Body of pancreas (tissue), 4 donors: Measurements from ENCODE around the gene SNAPC5. TPM values are rescaled to one million over a fixed set of nuclear protein-coding genes. Genes with fewer than 3 reads are reported as not detected.

ENCODE experiments used
- ATAC-seq: fragments of 150-250 bp; one replicate; pipeline ENCODE4 v1.9.1; 2016
- DNase-seq, 4 donors: peaks; one replicate each; pipeline ENCODE4 v3.0.0-alpha.2; 2019
- H3K27ac ChIP-seq, 4 donors: fragments of 200-600 bp; sonication (generic); 1 replicate in 3 of 4; 2 replicates in 1 of 4; pipeline versions ENCODE4 v1.5.1 to v1.6.1; 2016 to 2019; ENCODE audit warnings: mild to moderate bottlenecking in 1 of 4, mixed read lengths in 1 of 4, moderate library complexity in 1 of 4
- H3K27me3 ChIP-seq, 2 donors: fragments of 200-600 bp; sonication (generic); one replicate each; pipeline ENCODE4 v1.6.0; 2016; ENCODE audit warnings: mild to moderate bottlenecking in 1 of 2
- H3K36me3 ChIP-seq, 2 donors: fragments of 200-600 bp; sonication (generic); replicated peaks in 1 of 2; 2 replicates each; pipeline ENCODE4 v1.5.1; 2016; ENCODE audit warnings: low read depth in 2 of 2; ENCODE audit not compliant: insufficient read depth in 1 of 2
- H3K4me1 ChIP-seq: fragments of 200-600 bp; sonication (generic); one replicate; pipeline ENCODE4 v1.6.0; 2016
- H3K4me3 ChIP-seq, 2 donors: fragments of 200-600 bp; sonication (generic); 1 replicate in 1 of 2; 2 replicates in 1 of 2; pipeline ENCODE4 v1.5.1; 2016 to 2019
- H3K9me3 ChIP-seq, 3 donors: fragments of 200-600 bp; sonication (generic); 1 replicate in 2 of 3; 2 replicates in 1 of 3; pipeline ENCODE4 v1.5.1; 2016
- CTCF ChIP-seq, 7 experiments: fragments of 450-650 bp in 4 of 7; fragments of 200-600 bp in 3 of 7; sonication (generic) in 3 of 7; IDR thresholded peaks; one replicate each; pipeline ENCODE4 v1.5.1; 2016 to 2019; ENCODE audit warnings: antibody characterized with exemption in 7 of 7
- POLR2A ChIP-seq, 3 donors: fragments of 450-650 bp; IDR thresholded peaks; one replicate each; pipeline ENCODE4 v1.6.1; 2016; ENCODE audit warnings: antibody characterized with exemption in 3 of 3, mild to moderate bottlenecking in 2 of 3
- WGBS, 2 donors: methylation state at CpG; one replicate each; pipeline ENCODE4 v1.1.5; 2017; 5-methylcytosine and 5-hydroxymethylcytosine counted together
- intact Hi-C: fragments of 100-400 bp; cut with DNase I; formaldehyde crosslinking; loops from one replicate; pipeline ENCODE4 v1.15.1; 2023
- microRNA-seq, 2 donors: library from miRNA; unstranded; fragments of <30 nt; microRNA quantifications; one replicate each; pipeline ENCODE4, GENCODE V29; 2016; ENCODE audit warnings: borderline number of aligned reads in 2 of 2, borderline replicate concordance in 2 of 2
- small RNA-seq: library from RNA; depleted of rRNA; stranded (forward); fragments of <200 nt; gene quantifications from one replicate; pipeline ENCODE3, GENCODE V24; 2016
- total RNA-seq, 2 donors: library from RNA; depleted of rRNA; stranded (reverse); fragments of >200 nt; gene quantifications; one replicate each; pipeline ENCODE4 v1.1.0, GENCODE V29; 2016

SNAPC5 gene
- total RNA-seq, 2 donors from 2014 or later: 13.5 to 14.5 TPM

- Histone ChIP-seq H3K9me3 (no peaks in the 10 kb centered on the region), H3K4me3 (no peak overlapping the region), H3K4me1 (no peaks in the 10 kb centered on the region), H3K27ac (no peak overlapping the region), H3K36me3 (no peaks in the 10 kb centered on the region), H3K27me3 (no peaks in the 10 kb centered on the region)
- TF ChIP-seq CTCF (IDR thresholded peaks at IDR 0.05): no peak
- TF ChIP-seq POLR2A (IDR thresholded peaks at IDR 0.05): no peak
- WGBS, 2 donors: 80 to 92% methylated on average over 2 of the region's 2 CpGs
- DNase-seq (no peak), ATAC-seq (no peak)
- intact Hi-C loops: no loop called here
Observed at GRCh38 chr15:66454143-66454542, 43.4 kb downstream of the SNAPC5 start.

GRCh38 chr15:66452971-66453580, 44.5 kb downstream of the SNAPC5 start:
- Histone ChIP-seq H3K27ac (peak overlapping the region in 1 of 4 donors; percentile 14), H3K4me3 (no peak overlapping the region), H3K9me3 (no peaks in the 10 kb centered on the region), H3K4me1 (no peaks in the 10 kb centered on the region), H3K27me3 (no peaks in the 10 kb centered on the region), H3K36me3 (no peaks in the 10 kb centered on the region)
- DNase-seq (peak in 1 of 4 donors; percentile 16), ATAC-seq (no peak)
- TF ChIP-seq CTCF (IDR thresholded peaks at IDR 0.05) (no peak), POLR2A (IDR thresholded peaks at IDR 0.05) (no peak)
- WGBS, 2 donors: 75 to 87% methylated on average over 1 of the region's 1 CpG
- intact Hi-C loops: no loop called here

GRCh38 chr15:66452420-66452819, 45.1 kb downstream of the SNAPC5 start:
- WGBS, 2 donors: 92 to 97% methylated on average over 4 of the region's 4 CpGs
- intact Hi-C loops: no loop called here
- Histone ChIP-seq H3K36me3 (no peaks in the 10 kb centered on the region), H3K4me3 (no peak overlapping the region), H3K27ac (no peak overlapping the region), H3K4me1 (no peaks in the 10 kb centered on the region), H3K27me3 (no peaks in the 10 kb centered on the region), H3K9me3 (no peaks in the 10 kb centered on the region)
- ATAC-seq (no peak), DNase-seq (no peak)
- TF ChIP-seq POLR2A (IDR thresholded peaks at IDR 0.05): no peak
- TF ChIP-seq CTCF (IDR thresholded peaks at IDR 0.05): no peak

Small RNA genes within 50 kb of the gene (microRNA-seq; reads per million reads assigned to microRNA genes)
- gene MIR4512: 0 to 0.47 reads per million in 2 donors

Small RNA genes within 50 kb of the gene (small RNA-seq; reads per million reads assigned to genes)
- gene MIR4512 (not detected), gene RF01159 (not detected), gene SNORD16 (not detected), gene SNORD18A (not detected), gene SNORD18B (not detected), gene SNORD18C (not detected)

Other genes starting within 250 kb of the SNAPC5 start
- not detected for gene MEGF11, start 244.0 kb downstream of the SNAPC5 start, total RNA-seq
- 10 to 100 TPM; 17.5 to 17.9 TPM for gene DIS3L, start 204.2 kb downstream of the SNAPC5 start, total RNA-seq
- 1 to 10 TPM; 2.9 to 6.6 TPM for gene TIPIN, start 141.1 kb downstream of the SNAPC5 start, total RNA-seq
- gene MAP2K1, start 110.8 kb downstream of the SNAPC5 start, total RNA-seq: 10 to 100 TPM; 25.2 to 29.0 TPM
- 1,000 to 10,000 TPM in 1 of 2 donors, 100 to 1,000 TPM in 1; 789 to 1,823 TPM for gene RPL4, start 7.1 kb upstream of the SNAPC5 start, total RNA-seq
- 1 to 10 TPM in 1 of 2 donors, under 1 TPM in 1; 0.99 to 1.8 TPM for gene ZWILCH, start 7.6 kb upstream of the SNAPC5 start, total RNA-seq
- not detected for gene LCTL, start 68.2 kb upstream of the SNAPC5 start, total RNA-seq
- gene SMAD6, start 204.5 kb upstream of the SNAPC5 start, total RNA-seq: 10 to 100 TPM; 14.0 to 25.4 TPM